ENCODE measurements around the gene SMCO2.

Gene SMCO2

DNA sequence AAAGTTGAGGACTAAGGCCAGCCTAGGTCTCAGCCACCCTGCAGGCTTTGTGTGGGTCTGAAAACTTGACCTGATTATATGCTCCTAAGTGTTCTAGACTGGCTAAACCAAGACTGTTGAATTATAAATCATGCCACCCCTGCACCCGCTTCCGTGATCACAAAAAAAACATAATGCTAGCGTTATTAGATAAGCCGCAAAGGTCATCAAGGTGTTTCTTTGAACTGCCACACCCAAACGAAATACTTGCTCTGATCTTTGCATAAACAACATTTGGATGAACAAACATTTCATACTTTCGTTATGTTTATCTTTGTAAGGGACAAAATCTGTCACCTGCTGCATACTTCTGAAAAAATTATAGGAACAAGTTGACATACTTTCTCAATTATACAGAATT is 2.5 kb downstream of the SMCO2 start:
- Histone ChIP-seq H3K27ac (ENCODE audit: extremely low read depth, low read depth, low read length) (no peak overlapping the region), H3K9me3 (ENCODE audit: control insufficient read depth, insufficient read depth, low read depth, low read length) (no peaks in the 10 kb centered on the region), H3K4me1 (ENCODE audit: control insufficient read depth, insufficient read depth, low read length) (no peaks in the 10 kb centered on the region), H3K4me3 (ENCODE audit: low read depth, low read length) (no peak overlapping the region), H3K36me3 (ENCODE audit: control insufficient read depth in 2 of 2, insufficient read depth in 1 of 2, low read length in 2 of 2) (no peaks in the 10 kb centered on the region)
- POLR2A ChIA-PET = no interaction called here
- TF ChIP-seq, protein P1, sequence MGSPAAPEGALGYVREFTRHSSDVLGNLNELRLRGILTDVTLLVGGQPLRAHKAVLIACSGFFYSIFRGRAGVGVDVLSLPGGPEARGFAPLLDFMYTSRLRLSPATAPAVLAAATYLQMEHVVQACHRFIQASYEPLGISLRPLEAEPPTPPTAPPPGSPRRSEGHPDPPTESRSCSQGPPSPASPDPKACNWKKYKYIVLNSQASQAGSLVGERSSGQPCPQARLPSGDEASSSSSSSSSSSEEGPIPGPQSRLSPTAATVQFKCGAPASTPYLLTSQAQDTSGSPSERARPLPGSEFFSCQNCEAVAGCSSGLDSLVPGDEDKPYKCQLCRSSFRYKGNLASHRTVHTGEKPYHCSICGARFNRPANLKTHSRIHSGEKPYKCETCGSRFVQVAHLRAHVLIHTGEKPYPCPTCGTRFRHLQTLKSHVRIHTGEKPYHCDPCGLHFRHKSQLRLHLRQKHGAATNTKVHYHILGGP (tag by site-specific recombination; IDR thresholded peaks at IDR 0.05) = no peak
- TF ChIP-seq, protein P2, sequence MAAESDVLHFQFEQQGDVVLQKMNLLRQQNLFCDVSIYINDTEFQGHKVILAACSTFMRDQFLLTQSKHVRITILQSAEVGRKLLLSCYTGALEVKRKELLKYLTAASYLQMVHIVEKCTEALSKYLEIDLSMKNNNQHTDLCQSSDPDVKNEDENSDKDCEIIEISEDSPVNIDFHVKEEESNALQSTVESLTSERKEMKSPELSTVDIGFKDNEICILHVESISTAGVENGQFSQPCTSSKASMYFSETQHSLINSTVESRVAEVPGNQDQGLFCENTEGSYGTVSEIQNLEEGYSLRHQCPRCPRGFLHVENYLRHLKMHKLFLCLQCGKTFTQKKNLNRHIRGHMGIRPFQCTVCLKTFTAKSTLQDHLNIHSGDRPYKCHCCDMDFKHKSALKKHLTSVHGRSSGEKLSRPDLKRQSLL (tag by site-specific recombination; IDR thresholded peaks at IDR 0.05) = no peak
- TF ChIP-seq SP7 (tag by site-specific recombination; IDR thresholded peaks at IDR 0.05) = no peak
- TF ChIP-seq ZNF2 (tag by site-specific recombination; IDR thresholded peaks at IDR 0.05) = no peak
- TF ChIP-seq ZNF426 (tag by site-specific recombination; IDR thresholded peaks at IDR 0.05) = no peak
- TF ChIP-seq ZNF544 (tag by site-specific recombination; IDR thresholded peaks at IDR 0.05) = no peak
- TF ChIP-seq, protein P3, sequence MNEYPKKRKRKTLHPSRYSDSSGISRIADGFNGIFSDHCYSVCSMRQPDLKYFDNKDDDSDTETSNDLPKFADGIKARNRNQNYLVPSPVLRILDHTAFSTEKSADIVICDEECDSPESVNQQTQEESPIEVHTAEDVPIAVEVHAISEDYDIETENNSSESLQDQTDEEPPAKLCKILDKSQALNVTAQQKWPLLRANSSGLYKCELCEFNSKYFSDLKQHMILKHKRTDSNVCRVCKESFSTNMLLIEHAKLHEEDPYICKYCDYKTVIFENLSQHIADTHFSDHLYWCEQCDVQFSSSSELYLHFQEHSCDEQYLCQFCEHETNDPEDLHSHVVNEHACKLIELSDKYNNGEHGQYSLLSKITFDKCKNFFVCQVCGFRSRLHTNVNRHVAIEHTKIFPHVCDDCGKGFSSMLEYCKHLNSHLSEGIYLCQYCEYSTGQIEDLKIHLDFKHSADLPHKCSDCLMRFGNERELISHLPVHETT (tag by site-specific recombination; IDR thresholded peaks at IDR 0.05) = no peak
- TF ChIP-seq, protein P4, sequence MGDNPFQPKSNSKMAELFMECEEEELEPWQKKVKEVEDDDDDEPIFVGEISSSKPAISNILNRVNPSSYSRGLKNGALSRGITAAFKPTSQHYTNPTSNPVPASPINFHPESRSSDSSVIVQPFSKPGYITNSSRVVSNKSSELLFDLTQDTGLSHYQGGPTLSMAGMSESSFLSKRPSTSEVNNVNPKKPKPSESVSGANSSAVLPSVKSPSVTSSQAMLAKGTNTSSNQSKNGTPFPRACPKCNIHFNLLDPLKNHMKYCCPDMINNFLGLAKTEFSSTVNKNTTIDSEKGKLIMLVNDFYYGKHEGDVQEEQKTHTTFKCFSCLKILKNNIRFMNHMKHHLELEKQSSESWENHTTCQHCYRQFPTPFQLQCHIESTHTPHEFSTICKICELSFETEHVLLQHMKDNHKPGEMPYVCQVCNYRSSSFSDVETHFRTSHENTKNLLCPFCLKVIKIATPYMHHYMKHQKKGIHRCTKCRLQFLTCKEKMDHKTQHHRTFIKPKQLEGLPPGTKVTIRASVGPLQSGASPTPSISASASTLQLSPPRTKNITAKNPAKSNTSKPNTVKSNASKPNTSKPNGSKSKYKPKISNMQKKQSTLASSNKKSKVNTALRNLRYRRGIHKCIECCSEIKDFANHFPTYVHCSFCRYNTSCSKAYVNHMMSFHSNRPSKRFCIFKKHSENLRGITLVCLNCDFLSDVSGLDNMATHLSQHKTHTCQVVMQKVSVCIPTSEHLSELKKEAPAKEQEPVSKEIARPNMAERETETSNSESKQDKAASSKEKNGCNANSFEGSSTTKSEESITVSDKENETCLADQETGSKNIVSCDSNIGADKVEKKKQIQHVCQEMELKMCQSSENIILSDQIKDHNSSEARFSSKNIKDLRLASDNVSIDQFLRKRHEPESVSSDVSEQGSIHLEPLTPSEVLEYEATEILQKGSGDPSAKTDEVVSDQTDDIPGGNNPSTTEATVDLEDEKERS (tag by site-specific recombination; IDR thresholded peaks at IDR 0.05) = no peak
- no peak for TF ChIP-seq ZNF248 (tag by site-specific recombination; IDR thresholded peaks at IDR 0.05)
- no peak for TF ChIP-seq ZNF791 (tag by site-specific recombination; IDR thresholded peaks at IDR 0.05)
- TF ChIP-seq, protein P5, sequence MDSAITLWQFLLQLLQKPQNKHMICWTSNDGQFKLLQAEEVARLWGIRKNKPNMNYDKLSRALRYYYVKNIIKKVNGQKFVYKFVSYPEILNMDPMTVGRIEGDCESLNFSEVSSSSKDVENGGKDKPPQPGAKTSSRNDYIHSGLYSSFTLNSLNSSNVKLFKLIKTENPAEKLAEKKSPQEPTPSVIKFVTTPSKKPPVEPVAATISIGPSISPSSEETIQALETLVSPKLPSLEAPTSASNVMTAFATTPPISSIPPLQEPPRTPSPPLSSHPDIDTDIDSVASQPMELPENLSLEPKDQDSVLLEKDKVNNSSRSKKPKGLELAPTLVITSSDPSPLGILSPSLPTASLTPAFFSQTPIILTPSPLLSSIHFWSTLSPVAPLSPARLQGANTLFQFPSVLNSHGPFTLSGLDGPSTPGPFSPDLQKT (IDR thresholded peaks at IDR 0.05; ENCODE audit: borderline replicate concordance, low read depth, low read length) = no peak
- no peak for TF ChIP-seq ZNF214 (tag by site-specific recombination; IDR thresholded peaks at IDR 0.05; ENCODE audit: borderline replicate concordance)
- TF ChIP-seq ZBTB48 (tag by site-specific recombination; IDR thresholded peaks at IDR 0.05) = no peak
- no peak for TF ChIP-seq ZBTB1 (tag by site-specific recombination; IDR thresholded peaks at IDR 0.05)
- TF ChIP-seq ZFP37 (tag by site-specific recombination; IDR thresholded peaks at IDR 0.05) = no peak
- no peak for TF ChIP-seq ZFP3 (tag by site-specific recombination; IDR thresholded peaks at IDR 0.05; ENCODE audit: low read depth)
- no peak for TF ChIP-seq MYNN (tag by site-specific recombination; IDR thresholded peaks at IDR 0.05; ENCODE audit: borderline replicate concordance)
- CTCF ChIA-PET = no interaction called here

DNA sequence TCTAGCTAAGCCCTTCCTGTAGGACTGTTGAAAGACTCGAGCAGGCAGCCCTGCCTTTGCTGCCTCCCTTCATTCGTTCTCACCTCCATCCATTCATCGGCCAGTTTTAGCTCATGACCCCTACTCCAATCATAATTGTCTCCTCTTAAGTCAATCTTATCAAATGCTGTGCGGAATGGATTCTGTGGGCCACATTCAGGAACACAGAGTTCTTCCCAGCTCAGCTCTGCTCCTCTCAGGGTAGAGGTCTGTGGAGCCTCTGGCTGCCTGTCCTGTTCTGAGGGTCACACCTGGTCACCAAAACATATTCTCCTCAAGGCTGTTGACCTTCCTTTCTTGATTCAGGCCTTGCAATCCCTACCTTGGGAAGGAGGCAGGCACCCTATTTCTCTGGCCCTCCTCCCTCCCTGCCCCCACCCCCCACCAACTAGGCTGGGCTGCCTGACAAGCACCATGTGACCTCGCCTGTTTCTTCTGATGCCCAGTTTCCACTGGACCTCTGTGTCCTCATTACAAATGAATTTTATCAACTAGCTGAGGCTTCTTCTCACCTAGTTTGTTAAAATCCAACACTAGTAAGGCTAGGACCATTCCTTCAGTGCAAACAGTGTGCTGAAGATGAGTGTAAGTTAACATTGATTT is 3.5 kb downstream of the SMCO2 start:
- Histone ChIP-seq H3K36me3 (ENCODE audit: control insufficient read depth in 2 of 2, insufficient read depth in 1 of 2, low read length in 2 of 2) (no peaks in the 10 kb centered on the region), H3K4me1 (ENCODE audit: control insufficient read depth, insufficient read depth, low read length) (no peaks in the 10 kb centered on the region), H3K9me3 (ENCODE audit: control insufficient read depth, insufficient read depth, low read depth, low read length) (no peaks in the 10 kb centered on the region), H3K27ac (ENCODE audit: extremely low read depth, low read depth, low read length) (no peak overlapping the region), H3K4me3 (ENCODE audit: low read depth, low read length) (no peak overlapping the region)
- CTCF ChIA-PET = interaction anchor here (0.5 to 0.9 kb wide), 2 partner anchors 14 to 69 kb away, joined by 4 to 5 read pairs; no protein-coding TSS in a partner anchor
- POLR2A ChIA-PET = no interaction called here
- TF ChIP-seq ZNF23 (tag by site-specific recombination; IDR thresholded peaks at IDR 0.05; ENCODE audit: borderline replicate concordance) = no peak
- no peak for TF ChIP-seq KLF8 (tag by site-specific recombination; IDR thresholded peaks at IDR 0.05)
- TF ChIP-seq ZNF391 (tag by site-specific recombination; IDR thresholded peaks at IDR 0.05; ENCODE audit: borderline replicate concordance, low read depth) = no peak

Measured in HEK293 (cell line).